ENCODE measurements around the gene INSC. TPM values are rescaled to one million over a fixed set of nuclear protein-coding genes. Genes with fewer than 3 reads are reported as not detected.

INSC gene
- total RNA-seq, 1 donor from 2014 or later, result not detected

DNA sequence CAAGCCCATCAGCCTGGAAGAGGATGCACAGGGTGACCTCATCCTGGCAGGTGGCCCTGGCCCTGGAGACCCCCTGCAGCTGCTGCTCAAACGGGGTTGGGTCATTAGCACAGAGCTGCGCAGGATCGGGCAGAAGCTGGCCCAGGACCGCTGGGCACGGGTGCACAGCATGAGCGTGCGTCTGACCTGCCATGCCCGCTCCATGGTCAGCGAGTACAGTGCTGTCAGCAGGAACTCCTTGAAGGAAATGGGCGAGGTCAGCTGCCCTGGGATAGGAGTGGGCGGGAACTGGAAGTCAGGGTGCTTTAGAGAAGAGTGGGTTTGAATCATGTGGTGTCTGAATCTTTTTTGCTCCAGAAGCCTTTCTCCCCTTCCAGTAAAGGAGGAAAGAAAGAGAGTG is 61.1 kb downstream of the INSC start:
- Mint-ChIP-seq H3K4me1 (ENCODE audit: unreplicated experiment) (peaks cover 3% of the 10 kb centered on the region), H3K36me3 (ENCODE audit: unreplicated experiment) (no peaks in the 10 kb centered on the region), H3K4me3 (ENCODE audit: unreplicated experiment) (no peak overlapping the region), H3K27ac (ENCODE audit: unreplicated experiment) (no peak overlapping the region), H3K27me3 (ENCODE audit: unreplicated experiment) (peaks cover 19% of the 10 kb centered on the region), H3K9me3 (ENCODE audit: unreplicated experiment) (no peaks in the 10 kb centered on the region)
- no peak for DNase-seq (ENCODE audit: extremely low spot score, unreplicated experiment)
- TF ChIP-seq, protein P1, sequence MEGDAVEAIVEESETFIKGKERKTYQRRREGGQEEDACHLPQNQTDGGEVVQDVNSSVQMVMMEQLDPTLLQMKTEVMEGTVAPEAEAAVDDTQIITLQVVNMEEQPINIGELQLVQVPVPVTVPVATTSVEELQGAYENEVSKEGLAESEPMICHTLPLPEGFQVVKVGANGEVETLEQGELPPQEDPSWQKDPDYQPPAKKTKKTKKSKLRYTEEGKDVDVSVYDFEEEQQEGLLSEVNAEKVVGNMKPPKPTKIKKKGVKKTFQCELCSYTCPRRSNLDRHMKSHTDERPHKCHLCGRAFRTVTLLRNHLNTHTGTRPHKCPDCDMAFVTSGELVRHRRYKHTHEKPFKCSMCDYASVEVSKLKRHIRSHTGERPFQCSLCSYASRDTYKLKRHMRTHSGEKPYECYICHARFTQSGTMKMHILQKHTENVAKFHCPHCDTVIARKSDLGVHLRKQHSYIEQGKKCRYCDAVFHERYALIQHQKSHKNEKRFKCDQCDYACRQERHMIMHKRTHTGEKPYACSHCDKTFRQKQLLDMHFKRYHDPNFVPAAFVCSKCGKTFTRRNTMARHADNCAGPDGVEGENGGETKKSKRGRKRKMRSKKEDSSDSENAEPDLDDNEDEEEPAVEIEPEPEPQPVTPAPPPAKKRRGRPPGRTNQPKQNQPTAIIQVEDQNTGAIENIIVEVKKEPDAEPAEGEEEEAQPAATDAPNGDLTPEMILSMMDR (IDR thresholded peaks at IDR 0.05), result no peak

DNA sequence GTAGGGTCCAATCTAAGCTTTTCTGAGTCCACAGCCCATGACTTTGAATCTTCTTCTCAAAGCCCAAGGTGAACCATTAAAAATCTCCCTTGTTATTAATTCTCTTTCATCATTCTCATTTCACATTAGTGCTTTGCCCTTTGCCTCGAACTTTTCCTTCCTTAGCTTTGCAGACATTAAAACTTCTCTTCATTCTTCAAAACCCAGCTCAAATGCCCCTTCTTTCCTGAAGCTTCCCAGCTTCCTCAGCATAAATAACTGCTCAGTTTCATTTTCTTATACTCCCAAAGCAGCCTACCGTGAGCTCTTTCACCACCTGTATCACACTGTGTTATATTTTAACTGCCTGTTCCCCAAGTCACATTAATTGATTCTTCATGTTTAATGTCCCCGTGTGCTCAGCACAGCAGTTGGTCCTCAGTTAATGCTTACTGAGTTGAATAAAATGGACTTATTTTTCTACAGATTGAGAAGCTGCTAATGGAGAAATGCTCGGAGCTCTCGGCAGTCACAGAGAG is 62.0 kb downstream of the INSC start:
- DNase-seq (ENCODE audit: extremely low spot score, unreplicated experiment), result no peak
- TF ChIP-seq, protein P1 (IDR thresholded peaks at IDR 0.05), result no peak
- H3K27me3 Mint-ChIP-seq (ENCODE audit: unreplicated experiment), result peaks cover 19% of the 10 kb centered on the region
- H3K4me3 Mint-ChIP-seq (ENCODE audit: unreplicated experiment), result no peak overlapping the region
- H3K4me1 Mint-ChIP-seq (ENCODE audit: unreplicated experiment), result peaks cover 3% of the 10 kb centered on the region
- no peaks in the 10 kb centered on the region for H3K36me3 Mint-ChIP-seq (ENCODE audit: unreplicated experiment)
- H3K27ac Mint-ChIP-seq (ENCODE audit: unreplicated experiment), result no peak overlapping the region
- H3K9me3 Mint-ChIP-seq (ENCODE audit: unreplicated experiment), result no peaks in the 10 kb centered on the region

DNA sequence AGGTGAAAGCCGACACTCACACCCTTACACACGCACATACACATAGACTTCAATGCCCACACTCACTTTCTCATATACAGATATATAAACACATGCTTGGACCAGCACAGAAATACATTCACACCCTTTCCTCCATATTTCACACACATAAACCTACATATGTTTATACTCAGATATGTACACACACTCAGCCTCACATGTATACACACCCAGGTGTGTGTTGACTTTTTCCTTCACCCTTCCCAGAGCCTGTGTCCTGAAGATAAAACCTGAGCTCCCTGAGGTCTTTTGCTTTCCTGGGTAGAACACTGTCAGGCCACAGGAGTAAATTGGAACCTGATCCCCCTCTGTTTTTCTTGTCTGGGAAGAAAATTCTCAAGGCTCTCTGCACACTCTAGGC is 62.8 kb downstream of the INSC start:
- Mint-ChIP-seq H3K27ac (ENCODE audit: unreplicated experiment) (no peak overlapping the region), H3K4me3 (ENCODE audit: unreplicated experiment) (no peak overlapping the region), H3K36me3 (ENCODE audit: unreplicated experiment) (no peaks in the 10 kb centered on the region), H3K27me3 (ENCODE audit: unreplicated experiment) (peaks cover 18% of the 10 kb centered on the region), H3K9me3 (ENCODE audit: unreplicated experiment) (no peaks in the 10 kb centered on the region), H3K4me1 (ENCODE audit: unreplicated experiment) (peaks cover 3% of the 10 kb centered on the region)
- TF ChIP-seq, protein P1 (IDR thresholded peaks at IDR 0.05), result no peak
- DNase-seq (ENCODE audit: extremely low spot score, unreplicated experiment), result no peak

DNA sequence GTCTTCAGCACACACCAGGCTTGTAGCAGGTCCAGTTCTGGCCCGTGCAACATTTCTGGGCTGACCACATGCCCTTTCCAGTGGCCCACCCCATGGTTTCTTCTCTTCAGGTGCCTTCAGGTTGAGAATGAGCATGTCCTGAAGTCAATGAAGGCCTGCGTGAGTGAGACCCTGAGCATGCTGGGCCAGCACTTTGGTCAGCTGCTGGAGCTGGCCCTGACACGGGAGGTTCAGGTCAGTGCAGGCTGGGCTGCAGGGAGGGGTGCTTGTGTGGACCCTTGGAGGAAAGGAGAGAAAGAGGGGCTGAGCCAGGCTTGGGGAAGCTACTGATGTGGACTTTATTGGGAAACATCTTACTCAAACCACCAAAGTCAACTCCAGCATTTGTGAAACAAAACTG is 63.5 kb downstream of the INSC start:
- DNase-seq (ENCODE audit: extremely low spot score, unreplicated experiment), result no peak
- Mint-ChIP-seq H3K27ac (ENCODE audit: unreplicated experiment) (no peak overlapping the region), H3K27me3 (ENCODE audit: unreplicated experiment) (peaks cover 12% of the 10 kb centered on the region), H3K36me3 (ENCODE audit: unreplicated experiment) (no peaks in the 10 kb centered on the region), H3K4me1 (ENCODE audit: unreplicated experiment) (peaks cover 3% of the 10 kb centered on the region), H3K9me3 (ENCODE audit: unreplicated experiment) (no peaks in the 10 kb centered on the region), H3K4me3 (ENCODE audit: unreplicated experiment) (no peak overlapping the region)
- TF ChIP-seq, protein P1 (IDR thresholded peaks at IDR 0.05), result no peak

DNA sequence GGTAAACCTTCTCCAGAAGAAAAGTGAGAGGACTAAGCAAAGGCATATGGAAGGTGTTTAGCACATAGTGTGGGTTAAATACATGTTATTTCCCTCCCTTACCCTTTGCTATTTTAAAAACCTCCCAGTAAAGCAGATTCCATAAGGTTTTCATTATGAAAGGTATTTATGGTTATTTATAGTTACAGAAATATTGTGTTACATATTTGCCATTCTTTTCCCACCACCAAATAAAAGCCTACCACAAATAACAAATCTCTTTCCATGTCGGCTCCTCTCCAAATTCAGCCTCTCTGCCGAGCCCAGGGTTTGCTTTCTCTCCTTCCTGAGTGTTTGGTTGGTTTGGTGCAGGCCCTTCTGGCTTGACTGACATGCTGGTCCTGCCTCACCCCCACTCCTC is 64.4 kb downstream of the INSC start:
- Mint-ChIP-seq H3K36me3 (ENCODE audit: unreplicated experiment) (no peaks in the 10 kb centered on the region), H3K27me3 (ENCODE audit: unreplicated experiment) (peaks cover 7% of the 10 kb centered on the region), H3K4me1 (ENCODE audit: unreplicated experiment) (peaks cover 3% of the 10 kb centered on the region), H3K4me3 (ENCODE audit: unreplicated experiment) (no peak overlapping the region), H3K27ac (ENCODE audit: unreplicated experiment) (no peak overlapping the region), H3K9me3 (ENCODE audit: unreplicated experiment) (no peaks in the 10 kb centered on the region)
- TF ChIP-seq, protein P1 (IDR thresholded peaks at IDR 0.05), result no peak
- no peak for DNase-seq (ENCODE audit: extremely low spot score, unreplicated experiment)
